Astrocyte (in vitro differentiated cells and primary cell): ENCODE data around the gene AATF.
A peak's percentile ranks its signal among the peaks of the same experiment; 100 is the strongest.

ENCODE experiments used
- CTCF ChIP-seq: IDR thresholded peaks from 2 replicates; pipeline ENCODE4 v1.5.1; 2011; ENCODE audit warnings: low read depth, mild to moderate bottlenecking, inconsistent platforms, low read length, moderate library complexity; ENCODE audit not compliant: insufficient read depth
- EZH2 ChIP-seq: IDR thresholded peaks from 2 replicates; pipeline ENCODE4 v1.6.1; 2012; ENCODE audit warnings: mild to moderate bottlenecking, low read length, inconsistent platforms; ENCODE audit not compliant: insufficient read depth

GRCh38 chr17:36945959-36946725 is 2.6 kb upstream of the AATF start:
- TF ChIP-seq CTCF (no peak), EZH2 (peak; percentile 66)
